Measurements from ENCODE around the gene ERVK3-1. TPM values are rescaled to one million over a fixed set of nuclear protein-coding genes. Genes with fewer than 3 reads are reported as not detected.
A peak's percentile ranks its signal among the peaks of the same experiment; 100 is the strongest.

Gene ERVK3-1
- total RNA-seq, 1 donor from 2014 or later: 40.9 TPM

DNA sequence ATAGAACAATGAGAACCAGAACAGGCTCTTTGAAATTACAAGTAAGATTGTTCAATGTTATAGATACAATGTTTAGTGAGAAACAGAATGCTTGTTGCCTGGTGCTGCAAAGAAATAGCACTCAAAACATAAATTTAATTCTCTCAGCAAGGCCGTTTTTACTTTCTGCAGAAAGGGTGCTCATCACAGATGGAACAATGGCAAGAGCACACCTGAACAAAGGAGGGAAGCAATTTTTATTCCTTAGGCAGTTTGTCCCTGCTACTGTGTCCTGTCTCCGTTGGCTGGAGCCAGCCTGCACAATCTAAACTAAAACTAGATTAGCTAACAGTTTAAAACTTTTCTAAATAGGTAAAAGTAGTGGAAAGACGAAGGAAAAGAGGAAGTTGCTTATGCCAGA is 36.8 kb upstream of the ERVK3-1 start:
- peaks cover 19% of the 10 kb centered on the region for H3K79me2 ChIP-seq (ENCODE audit: insufficient read depth, low read length)
- no peaks in the 10 kb centered on the region for H3K4me1 Mint-ChIP-seq (ENCODE audit: low read depth, unreplicated experiment)
- peaks cover 6% of the 10 kb centered on the region for H3K36me3 ChIP-seq (ENCODE audit: insufficient read depth, low read length)
- peaks cover 52% of the 10 kb centered on the region for H3K9me3 ChIP-seq (ENCODE audit: insufficient read depth, low read depth, low read length)
- H3K9ac ChIP-seq (ENCODE audit: low read length): no peak overlapping the region
- no peak overlapping the region for H3K27ac Mint-ChIP-seq (ENCODE audit: unreplicated experiment)
- H3K27me3 Mint-ChIP-seq (ENCODE audit: low read depth, unreplicated experiment): no peaks in the 10 kb centered on the region
- H3K4me2 ChIP-seq (ENCODE audit: low read length): no peak overlapping the region
- H4K20me1 ChIP-seq (ENCODE audit: insufficient read depth, low read length): no peaks in the 10 kb centered on the region
- H3K27me3 ChIP-seq (ENCODE audit: insufficient read depth, low read length): no peaks in the 10 kb centered on the region
- H2AFZ ChIP-seq (ENCODE audit: low read depth, low read length): no peak overlapping the region
- no peak for TF ChIP-seq EZH2 (IDR thresholded peaks at IDR 0.05; ENCODE audit: insufficient read depth, low read length)
- TF ChIP-seq, protein P1, sequence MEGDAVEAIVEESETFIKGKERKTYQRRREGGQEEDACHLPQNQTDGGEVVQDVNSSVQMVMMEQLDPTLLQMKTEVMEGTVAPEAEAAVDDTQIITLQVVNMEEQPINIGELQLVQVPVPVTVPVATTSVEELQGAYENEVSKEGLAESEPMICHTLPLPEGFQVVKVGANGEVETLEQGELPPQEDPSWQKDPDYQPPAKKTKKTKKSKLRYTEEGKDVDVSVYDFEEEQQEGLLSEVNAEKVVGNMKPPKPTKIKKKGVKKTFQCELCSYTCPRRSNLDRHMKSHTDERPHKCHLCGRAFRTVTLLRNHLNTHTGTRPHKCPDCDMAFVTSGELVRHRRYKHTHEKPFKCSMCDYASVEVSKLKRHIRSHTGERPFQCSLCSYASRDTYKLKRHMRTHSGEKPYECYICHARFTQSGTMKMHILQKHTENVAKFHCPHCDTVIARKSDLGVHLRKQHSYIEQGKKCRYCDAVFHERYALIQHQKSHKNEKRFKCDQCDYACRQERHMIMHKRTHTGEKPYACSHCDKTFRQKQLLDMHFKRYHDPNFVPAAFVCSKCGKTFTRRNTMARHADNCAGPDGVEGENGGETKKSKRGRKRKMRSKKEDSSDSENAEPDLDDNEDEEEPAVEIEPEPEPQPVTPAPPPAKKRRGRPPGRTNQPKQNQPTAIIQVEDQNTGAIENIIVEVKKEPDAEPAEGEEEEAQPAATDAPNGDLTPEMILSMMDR (IDR thresholded peaks at IDR 0.05; ENCODE audit: insufficient read depth, low read depth, low read length): no peak
- FAIRE-seq (no peak), DNase-seq (ENCODE audit: low read depth) (no peak)
- no peak overlapping the region for H3K4me3 Mint-ChIP-seq (ENCODE audit: unreplicated experiment)
- no peak overlapping the region for H3K4me3 ChIP-seq (ENCODE audit: insufficient read depth, low read depth, low read length)
- H3K4me1 ChIP-seq (ENCODE audit: insufficient read depth, low read length): no peaks in the 10 kb centered on the region
- no peak overlapping the region for H3K27ac ChIP-seq (ENCODE audit: low read depth, low read length)
- H3K36me3 Mint-ChIP-seq (ENCODE audit: low read depth, unreplicated experiment): peaks cover 74% of the 10 kb centered on the region
- H3K9me3 Mint-ChIP-seq (ENCODE audit: unreplicated experiment): peaks cover 67% of the 10 kb centered on the region

DNA sequence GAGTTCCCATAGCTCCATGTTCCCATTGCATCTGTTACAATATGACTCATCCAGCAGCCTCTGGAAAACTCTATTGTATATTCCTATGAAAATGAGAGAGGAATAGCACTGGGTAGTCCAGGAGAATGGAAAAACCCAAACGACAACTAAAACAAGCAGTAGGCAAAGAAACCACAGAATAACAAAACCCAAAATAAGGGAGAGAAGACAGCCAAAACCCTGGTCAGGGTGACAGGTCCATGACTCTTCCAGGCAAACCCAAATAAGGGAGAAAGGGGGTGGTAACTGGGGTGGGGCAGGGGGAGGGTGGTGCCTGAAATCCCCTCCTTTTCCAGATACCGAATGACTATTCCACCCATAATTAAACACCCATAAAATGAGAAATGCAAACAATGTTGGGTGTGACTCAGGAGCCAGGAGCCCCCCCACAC is 30.4 kb upstream of the ERVK3-1 start:
- Mint-ChIP-seq H3K9me3 (ENCODE audit: unreplicated experiment) (peaks cover 25% of the 10 kb centered on the region), H3K27ac (ENCODE audit: unreplicated experiment) (peak overlapping the region; percentile 16), H3K27me3 (ENCODE audit: low read depth, unreplicated experiment) (no peaks in the 10 kb centered on the region), H3K4me1 (ENCODE audit: low read depth, unreplicated experiment) (peaks cover 10% of the 10 kb centered on the region), H3K36me3 (ENCODE audit: low read depth, unreplicated experiment) (peaks cover 52% of the 10 kb centered on the region), H3K4me3 (ENCODE audit: unreplicated experiment) (no peak overlapping the region)
- no peaks in the 10 kb centered on the region for H3K27me3 ChIP-seq (ENCODE audit: insufficient read depth, low read length)
- H3K79me2 ChIP-seq (ENCODE audit: insufficient read depth, low read length): peaks cover 39% of the 10 kb centered on the region
- no peak overlapping the region for H3K4me2 ChIP-seq (ENCODE audit: low read length)
- H3K4me3 ChIP-seq (ENCODE audit: insufficient read depth, low read depth, low read length): no peak overlapping the region
- peak; percentile 61 for DNase-seq (ENCODE audit: low read depth)
- no peak overlapping the region for H2AFZ ChIP-seq (ENCODE audit: low read depth, low read length)
- FAIRE-seq: no peak
- H3K9ac ChIP-seq (ENCODE audit: low read length): no peak overlapping the region
- H4K20me1 ChIP-seq (ENCODE audit: insufficient read depth, low read length): no peaks in the 10 kb centered on the region
- TF ChIP-seq, protein P1 (IDR thresholded peaks at IDR 0.05; ENCODE audit: insufficient read depth, low read depth, low read length): no peak
- no peak for TF ChIP-seq EZH2 (IDR thresholded peaks at IDR 0.05; ENCODE audit: insufficient read depth, low read length)
- H3K9me3 ChIP-seq (ENCODE audit: insufficient read depth, low read depth, low read length): peaks cover 17% of the 10 kb centered on the region
- peaks cover 3% of the 10 kb centered on the region for H3K4me1 ChIP-seq (ENCODE audit: insufficient read depth, low read length)
- peaks cover 2% of the 10 kb centered on the region for H3K36me3 ChIP-seq (ENCODE audit: insufficient read depth, low read length)
- peak overlapping the region; percentile 25 for H3K27ac ChIP-seq (ENCODE audit: low read depth, low read length)

GRCh38 chr19:58275564-58275963 is 29.6 kb upstream of the ERVK3-1 start:
- no peak overlapping the region for H3K4me2 ChIP-seq (ENCODE audit: low read length)
- FAIRE-seq (no peak), DNase-seq (ENCODE audit: low read depth) (no peak)
- H3K9ac ChIP-seq (ENCODE audit: low read length): no peak overlapping the region
- peaks cover 10% of the 10 kb centered on the region for H3K4me1 ChIP-seq (ENCODE audit: insufficient read depth, low read length)
- TF ChIP-seq EZH2 (IDR thresholded peaks at IDR 0.05; ENCODE audit: insufficient read depth, low read length): no peak
- TF ChIP-seq, protein P1 (IDR thresholded peaks at IDR 0.05; ENCODE audit: insufficient read depth, low read depth, low read length): no peak
- peaks cover 46% of the 10 kb centered on the region for H3K79me2 ChIP-seq (ENCODE audit: insufficient read depth, low read length)
- peaks cover 8% of the 10 kb centered on the region for H4K20me1 ChIP-seq (ENCODE audit: insufficient read depth, low read length)
- peaks cover 15% of the 10 kb centered on the region for H3K4me1 Mint-ChIP-seq (ENCODE audit: low read depth, unreplicated experiment)
- peaks cover 2% of the 10 kb centered on the region for H3K36me3 ChIP-seq (ENCODE audit: insufficient read depth, low read length)
- H3K9me3 Mint-ChIP-seq (ENCODE audit: unreplicated experiment): peaks cover 19% of the 10 kb centered on the region
- peaks cover 15% of the 10 kb centered on the region for H3K9me3 ChIP-seq (ENCODE audit: insufficient read depth, low read depth, low read length)
- H3K27ac Mint-ChIP-seq (ENCODE audit: unreplicated experiment): no peak overlapping the region
- no peak overlapping the region for H3K27ac ChIP-seq (ENCODE audit: low read depth, low read length)
- peaks cover 47% of the 10 kb centered on the region for H3K36me3 Mint-ChIP-seq (ENCODE audit: low read depth, unreplicated experiment)
- no peaks in the 10 kb centered on the region for H3K27me3 Mint-ChIP-seq (ENCODE audit: low read depth, unreplicated experiment)
- no peak overlapping the region for H3K4me3 ChIP-seq (ENCODE audit: insufficient read depth, low read depth, low read length)
- no peak overlapping the region for H2AFZ ChIP-seq (ENCODE audit: low read depth, low read length)
- H3K27me3 ChIP-seq (ENCODE audit: insufficient read depth, low read length): no peaks in the 10 kb centered on the region
- H3K4me3 Mint-ChIP-seq (ENCODE audit: unreplicated experiment): no peak overlapping the region

Data from astrocyte (in vitro differentiated cells and primary cell).